B cell (primary cell): Measurements from ENCODE around the gene KLF12. TPM values are rescaled to one million over a fixed set of nuclear protein-coding genes. Genes with fewer than 3 reads are reported as not detected.

Experiments used
- ATAC-seq: fragments of 200-7000 bp; cut with Tn5 transposase; one replicate; pipeline ENCODE4 v1.10.0; 2021; ENCODE audit warnings: low read depth, mild to moderate bottlenecking, moderate number of reproducible peaks, moderate library complexity
- CTCF ChIA-PET: fragments of 350-600 bp; sonication (Branson Sonifier 250); formaldehyde crosslinking; loops from one replicate; lab custom pipeline; 2021; ENCODE audit warnings: antibody characterized with exemption, inconsistent platforms; lab: Charles Lee
- POLR2A ChIA-PET: fragments of 350-600 bp; sonication (Branson Sonifier 250); formaldehyde crosslinking; loops from one replicate; lab custom pipeline; 2021; ENCODE audit warnings: antibody characterized with exemption; lab: Charles Lee
- DNase-seq: peaks from one replicate; pipeline ENCODE4 v3.0.0; 2013
- H2AFZ ChIP-seq: 2 replicates; pipeline ENCODE4 v1.6.1; 2012; ENCODE audit warnings: mild to moderate bottlenecking, low read depth, low read length; ENCODE audit not compliant: insufficient read depth, poor library complexity, severe bottlenecking
- H3K27ac ChIP-seq, 2 donors: 1 replicate in 1 of 2; 2 replicates in 1 of 2; pipeline ENCODE4 v1.5.1; 2012 to 2013; ENCODE audit warnings: low read length in 2 of 2, mild to moderate bottlenecking in 2 of 2, moderate library complexity in 1 of 2
- H3K27me3 ChIP-seq, 4 experiments: fragments of 200-600 bp in 1 of 4; sonication (generic) in 1 of 4; replicated peaks in 1 of 4; 1 replicate in 2 of 4; 2 replicates in 2 of 4; pipeline versions ENCODE4 v1.6.1 to v1.7.0; 2013 to 2016; ENCODE audit warnings: low read length in 3 of 4, mild to moderate bottlenecking in 2 of 4, mixed read lengths in 1 of 4, moderate library complexity in 1 of 4; ENCODE audit not compliant: insufficient read depth in 4 of 4, control insufficient read depth in 3 of 4; ENCODE audit errors: control extremely low read depth in 1 of 4
- H3K36me3 ChIP-seq, 2 experiments: replicated peaks in 1 of 2; 1 replicate in 1 of 2; 2 replicates in 1 of 2; pipeline versions ENCODE4 v1.6.1 to v1.7.1; 2013; ENCODE audit warnings: low read length in 1 of 2; ENCODE audit not compliant: insufficient read depth in 2 of 2, control insufficient read depth in 1 of 2; ENCODE audit errors: control extremely low read depth in 1 of 2, extremely low read depth in 1 of 2
- H3K4me1 ChIP-seq, 2 donors: fragments of 200-600 bp in 1 of 2; sonication (generic) in 1 of 2; 1 replicate in 1 of 2; 2 replicates in 1 of 2; pipeline versions ENCODE4 v1.5.1 to v1.6.1; 2013 to 2017; ENCODE audit warnings: low read length in 2 of 2; ENCODE audit not compliant: control insufficient read depth in 2 of 2, insufficient read depth in 2 of 2
- H3K4me2 ChIP-seq: replicated peaks from 2 replicates; pipeline ENCODE3; 2012; ENCODE audit warnings: mild to moderate bottlenecking, low read depth, low read length; ENCODE audit not compliant: poor library complexity, severe bottlenecking
- H3K4me3 ChIP-seq, 5 experiments: fragments of 200-600 bp in 1 of 5; sonication (generic) in 1 of 5; 1 replicate in 3 of 5; 2 replicates in 2 of 5; pipeline versions ENCODE4 v1.5.1 to v1.7.0; 2011 to 2016; ENCODE audit warnings: low read length in 4 of 5, mild to moderate bottlenecking in 4 of 5, low read depth in 2 of 5, control low read depth in 1 of 5, moderate library complexity in 1 of 5; ENCODE audit not compliant: insufficient read depth in 1 of 5; ENCODE audit errors: control extremely low read depth in 1 of 5, extremely low read depth in 1 of 5
- H3K79me2 ChIP-seq: fragments of 200-600 bp; sonication (generic); one replicate; pipeline ENCODE4 v1.6.0; 2016; ENCODE audit warnings: low read length; ENCODE audit not compliant: control insufficient read depth, insufficient read depth
- H3K9ac ChIP-seq: fragments of 200-600 bp; sonication (generic); 2 replicates; pipeline ENCODE4 v1.6.1; 2017; ENCODE audit warnings: mild to moderate bottlenecking, low read length, moderate library complexity
- H3K9me3 ChIP-seq, 3 donors: one replicate each; pipeline versions ENCODE4 v1.6.1 to v1.7.1; 2013; ENCODE audit warnings: low read length in 2 of 3; ENCODE audit not compliant: control insufficient read depth in 2 of 3, insufficient read depth in 1 of 3; ENCODE audit errors: control extremely low read depth in 1 of 3
- H4K20me1 ChIP-seq: 2 replicates; pipeline ENCODE4 v1.6.0; 2012; ENCODE audit warnings: mild to moderate bottlenecking, low read length; ENCODE audit not compliant: insufficient read depth, control insufficient read depth, poor library complexity, severe bottlenecking
- H3K27ac Mint-ChIP-seq: one replicate; pipeline ENCODE4 v1.8.0; 2021; ENCODE audit warnings: mixed read lengths
- H3K27me3 Mint-ChIP-seq: one replicate; pipeline ENCODE4 v1.8.0; 2021; ENCODE audit warnings: mixed read lengths
- H3K4me1 Mint-ChIP-seq: one replicate; pipeline ENCODE4 v1.8.0; 2021; ENCODE audit warnings: mixed read lengths
- H3K4me3 Mint-ChIP-seq: one replicate; pipeline ENCODE4 v1.8.0; 2021; ENCODE audit warnings: mixed read lengths
- H3K9me3 Mint-ChIP-seq: one replicate; pipeline ENCODE4 v1.8.0; 2022; ENCODE audit warnings: mixed read lengths; ENCODE audit not compliant: insufficient read depth
- CTCF ChIP-seq: fragments of 200-600 bp; IDR thresholded peaks from one replicate; pipeline ENCODE4 v1.8.0; 2022; ENCODE audit warnings: antibody characterized with exemption, mild to moderate bottlenecking
- EZH2 ChIP-seq: IDR thresholded peaks from 2 replicates; pipeline ENCODE4 v1.6.1; 2012; ENCODE audit warnings: borderline replicate concordance, low read depth, mild to moderate bottlenecking, moderate library complexity, low read length; ENCODE audit not compliant: insufficient read depth, poor library complexity, severe bottlenecking
- WGBS: methylation state at CpG from one replicate; pipeline ENCODE4 v1.1.5; 2013; ENCODE audit warnings: missing lambda C conversion rate; ENCODE audit not compliant: insufficient coverage; 5-methylcytosine and 5-hydroxymethylcytosine counted together
- intact Hi-C: fragments of 100-400 bp; cut with micrococcal nuclease; formaldehyde crosslinking; loops from one replicate; pipeline ENCODE4 v1.10.0; 2022
- polyA plus RNA-seq: library from polyadenylated mRNA; depleted of rRNA; stranded (reverse); fragments of >200 nt; gene quantifications from 2 replicates; pipeline ENCODE4 v1.2.3, GENCODE V29; 2012
- total RNA-seq, 2 donors: library from RNA; stranded (reverse); fragments of 120-200 nt in 1 of 2; gene quantifications; 1 replicate in 1 of 2; 2 replicates in 1 of 2; pipeline versions ENCODE4 v1.2.3 to v1.2.4, GENCODE V29; 2013 to 2022

Gene KLF12
- total and polyA plus RNA-seq, 2 donors (not counting 1 experiment from before 2014, with no cell fraction given) = 6.7 to 55.7 TPM

- Histone ChIP-seq H3K4me3 (no peak overlapping the region), H3K27ac (peak overlapping the region; percentile 14 to 68), H3K9ac (peak overlapping the region; percentile 5), H3K36me3 (no peaks in the 10 kb centered on the region), H3K27me3 (no peaks in the 10 kb centered on the region), H3K4me2 (peak overlapping the region; percentile 36), H3K79me2 (peaks cover 85% of the 10 kb centered on the region), H2AFZ (no peak overlapping the region), H4K20me1 (peaks cover 35% of the 10 kb centered on the region), H3K9me3 (peaks cover 0 to 4% (median 0%) of the 10 kb centered on the region in 3 donors), H3K4me1 (peaks cover 19 to 32% of the 10 kb centered on the region in 2 donors)
- CTCF ChIA-PET = interaction anchor here (0.6 kb wide), 1 partner anchor 9 kb away, joined by 5 read pairs; no protein-coding TSS in a partner anchor
- Mint-ChIP-seq H3K27ac (peak overlapping the region; percentile 86), H3K27me3 (no peaks in the 10 kb centered on the region), H3K9me3 (no peaks in the 10 kb centered on the region), H3K4me3 (peak overlapping the region; percentile 54), H3K4me1 (peaks cover 55% of the 10 kb centered on the region)
- intact Hi-C loops = loop anchor here (5.0 kb wide), 1 partner anchor 40 kb away; the partner anchor contains the start of gene KLF12
- DNase-seq = peak; percentile 28
- POLR2A ChIA-PET = no interaction called here
- TF ChIP-seq CTCF (no peak), EZH2 (no peak)
- 0% methylated on average over 1 of the region's 3 CpGs for WGBS
- no peak for ATAC-seq
Observed at GRCh38 chr13:74092711-74093110, 41.5 kb downstream of the KLF12 start.

GRCh38 chr13:74090869-74091605 lies 43.2 kb downstream of the KLF12 start:
- Histone ChIP-seq H3K27ac (no peak overlapping the region), H4K20me1 (peaks cover 43% of the 10 kb centered on the region), H3K4me1 (peaks cover 20 to 39% of the 10 kb centered on the region in 2 donors), H3K4me3 (no peak overlapping the region), H3K9ac (no peak overlapping the region), H3K79me2 (peaks cover 82% of the 10 kb centered on the region), H2AFZ (no peak overlapping the region), H3K36me3 (no peaks in the 10 kb centered on the region), H3K27me3 (no peaks in the 10 kb centered on the region), H3K4me2 (no peak overlapping the region), H3K9me3 (peaks cover 0 to 4% (median 0%) of the 10 kb centered on the region in 3 donors)
- POLR2A ChIA-PET = no interaction called here
- Mint-ChIP-seq H3K4me3 (peak overlapping the region; percentile 53), H3K27ac (peak overlapping the region; percentile 64), H3K9me3 (no peaks in the 10 kb centered on the region), H3K27me3 (no peaks in the 10 kb centered on the region), H3K4me1 (peaks cover 57% of the 10 kb centered on the region)
- CTCF ChIA-PET = interaction anchor here (0.9 kb wide), 1 partner anchor 196 kb away, joined by 3 read pairs; no protein-coding TSS in a partner anchor
- TF ChIP-seq EZH2 (no peak), CTCF (no peak)
- no CpG with 5 or more reads among the region's 4 CpGs for WGBS
- intact Hi-C loops = loop anchor here (5.0 kb wide), 1 partner anchor 41 kb away; the partner anchor contains the start of gene KLF12
- ATAC-seq = no peak
- no peak for DNase-seq
